C4-2B (cell line): ENCODE data around the gene KCTD8.

Experiments used
- ZFX ChIP-seq: fragments of 450-650 bp; IDR thresholded peaks from 2 replicates; pipeline ENCODE4 v1.6.1; 2017
- TF ChIP-seq, protein P1 (sequence below): fragments of 450-650 bp; conservative IDR thresholded peaks from 2 replicates; pipeline ENCODE4 v1.5.1; 2017; ENCODE audit warnings: mild to moderate bottlenecking

GRCh38 chr4:44221407-44221806, 227.2 kb downstream of the KCTD8 start:
- TF ChIP-seq, protein P1, sequence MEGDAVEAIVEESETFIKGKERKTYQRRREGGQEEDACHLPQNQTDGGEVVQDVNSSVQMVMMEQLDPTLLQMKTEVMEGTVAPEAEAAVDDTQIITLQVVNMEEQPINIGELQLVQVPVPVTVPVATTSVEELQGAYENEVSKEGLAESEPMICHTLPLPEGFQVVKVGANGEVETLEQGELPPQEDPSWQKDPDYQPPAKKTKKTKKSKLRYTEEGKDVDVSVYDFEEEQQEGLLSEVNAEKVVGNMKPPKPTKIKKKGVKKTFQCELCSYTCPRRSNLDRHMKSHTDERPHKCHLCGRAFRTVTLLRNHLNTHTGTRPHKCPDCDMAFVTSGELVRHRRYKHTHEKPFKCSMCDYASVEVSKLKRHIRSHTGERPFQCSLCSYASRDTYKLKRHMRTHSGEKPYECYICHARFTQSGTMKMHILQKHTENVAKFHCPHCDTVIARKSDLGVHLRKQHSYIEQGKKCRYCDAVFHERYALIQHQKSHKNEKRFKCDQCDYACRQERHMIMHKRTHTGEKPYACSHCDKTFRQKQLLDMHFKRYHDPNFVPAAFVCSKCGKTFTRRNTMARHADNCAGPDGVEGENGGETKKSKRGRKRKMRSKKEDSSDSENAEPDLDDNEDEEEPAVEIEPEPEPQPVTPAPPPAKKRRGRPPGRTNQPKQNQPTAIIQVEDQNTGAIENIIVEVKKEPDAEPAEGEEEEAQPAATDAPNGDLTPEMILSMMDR = no peak
- no peak for TF ChIP-seq ZFX
